GM12878 (cell line): Measurements from ENCODE around the gene ZNF581. TPM values are rescaled to one million over a fixed set of nuclear protein-coding genes. Genes with fewer than 3 reads are reported as not detected.

ENCODE experiments used
- ASH2L ChIP-seq: fragments of 300-600, 200-600 bp; sonication (generic); IDR thresholded peaks from 2 replicates; pipeline ENCODE4 v1.6.1; 2017; ENCODE audit warnings: low read depth, mild to moderate bottlenecking, borderline replicate concordance
- BMI1 ChIP-seq: fragments of 450-650 bp; IDR thresholded peaks from 2 replicates; pipeline ENCODE4 v1.6.1; 2016; ENCODE audit warnings: mild to moderate bottlenecking, moderate library complexity, borderline replicate concordance
- CBX3 ChIP-seq: fragments of 200-600 bp; sonication (generic); IDR thresholded peaks from 2 replicates; pipeline ENCODE4 v1.6.1; 2016; ENCODE audit warnings: low read depth, borderline replicate concordance
- CHD2 ChIP-seq: IDR thresholded peaks from 2 replicates; pipeline ENCODE4 v1.6.1; 2011; ENCODE audit warnings: low read depth, low read length, improper control_type of control experiment, borderline replicate concordance
- CREB1 ChIP-seq: IDR thresholded peaks from 2 replicates; pipeline ENCODE4 v1.6.1; 2012; ENCODE audit warnings: low read depth, mild to moderate bottlenecking, inconsistent platforms
- ELK1 ChIP-seq: IDR thresholded peaks from 2 replicates; pipeline ENCODE4 v1.6.1; 2012; ENCODE audit warnings: low read depth, low read length, improper control_type of control experiment
- GABPA ChIP-seq: IDR thresholded peaks from 2 replicates; pipeline ENCODE4 v1.6.1; 2014; ENCODE audit warnings: antibody characterized with exemption, low read depth, mild to moderate bottlenecking, inconsistent platforms
- HDAC2 ChIP-seq: fragments of 200-600 bp; sonication (generic); IDR thresholded peaks from 2 replicates; pipeline ENCODE4 v1.6.1; 2017
- IKZF1 ChIP-seq: fragments of 450-650 bp; conservative IDR thresholded peaks from 2 replicates; pipeline ENCODE4 v1.6.1; 2017; ENCODE audit warnings: antibody characterized with exemption, mild to moderate bottlenecking
- LARP7 ChIP-seq: fragments of 450-650 bp; IDR thresholded peaks from 2 replicates; pipeline ENCODE4 v1.6.1; 2017; ENCODE audit warnings: mild to moderate bottlenecking
- NFYB ChIP-seq: IDR thresholded peaks from 2 replicates; pipeline ENCODE4 v1.6.1; 2011; ENCODE audit warnings: low read depth, mild to moderate bottlenecking, low read length, improper control_type of control experiment, moderate library complexity; ENCODE audit not compliant: insufficient read depth
- NKRF ChIP-seq: fragments of 450-650 bp; conservative IDR thresholded peaks from 2 replicates; pipeline ENCODE4 v1.6.1; 2017; ENCODE audit warnings: mild to moderate bottlenecking, moderate library complexity
- PBX3 ChIP-seq: IDR thresholded peaks from 2 replicates; pipeline ENCODE4 v1.6.1; 2011; ENCODE audit warnings: mild to moderate bottlenecking, low read depth, low read length, moderate library complexity; ENCODE audit not compliant: insufficient replicate concordance
- PML ChIP-seq: IDR thresholded peaks from 2 replicates; pipeline ENCODE4 v1.6.1; 2012; ENCODE audit warnings: low read length, inconsistent platforms
- RAD21 ChIP-seq: IDR thresholded peaks from 2 replicates; pipeline ENCODE4 v1.6.1; 2011; ENCODE audit warnings: mild to moderate bottlenecking, low read depth, low read length, moderate library complexity; ENCODE audit not compliant: insufficient read depth
- SMAD1 ChIP-seq: fragments of 450-650 bp; IDR thresholded peaks from 2 replicates; pipeline ENCODE4 v1.6.1; 2018; ENCODE audit warnings: mild to moderate bottlenecking, low read depth; ENCODE audit not compliant: partially characterized antibody
- SP1 ChIP-seq: IDR thresholded peaks from one replicate; pipeline ENCODE4 v1.6.1; 2011; ENCODE audit warnings: low read depth, low read length
- SUPT20H ChIP-seq: IDR thresholded peaks from 2 replicates; pipeline ENCODE4 v1.6.1; 2011; ENCODE audit warnings: low read depth, mild to moderate bottlenecking, low read length, moderate library complexity, borderline replicate concordance; ENCODE audit not compliant: control insufficient read depth
- TAF1 ChIP-seq: IDR thresholded peaks from 2 replicates; pipeline ENCODE4 v1.6.1; 2011; ENCODE audit warnings: mild to moderate bottlenecking, low read depth, low read length, borderline replicate concordance
- TCF3 ChIP-seq: IDR thresholded peaks from 2 replicates; pipeline ENCODE4 v1.6.1; 2012; ENCODE audit warnings: low read depth, mild to moderate bottlenecking, low read length, borderline replicate concordance; ENCODE audit not compliant: insufficient read depth
- USF1 ChIP-seq: IDR thresholded peaks from 2 replicates; pipeline ENCODE4 v1.6.1; 2011; ENCODE audit warnings: borderline replicate concordance, low read depth, mild to moderate bottlenecking, moderate library complexity, mixed read lengths, low read length; ENCODE audit not compliant: insufficient read depth; ENCODE audit errors: extremely low read length
- ZBTB40 ChIP-seq: fragments of 450-650 bp; IDR thresholded peaks from 2 replicates; pipeline ENCODE4 v1.6.1; 2016; ENCODE audit warnings: mild to moderate bottlenecking, moderate library complexity, borderline replicate concordance
- polyA plus RNA-seq, 11 experiments: library from polyadenylated mRNA; depleted of rRNA in 4 of 11; unstranded in 6 of 11; stranded (reverse) in 5 of 11; fragments of >200 nt; fragmentation: Nextera tagmentation in 4 of 11; fragmentation: Illumina TruSeq in 1 of 11; extraction: Ambion mirVana in 4 of 11; extraction: Trizol in 1 of 11; gene quantifications; 1 replicate in 1 of 11; 2 replicates in 10 of 11; pipeline versions ENCODE4 v1.2.1 to v1.2.3, GENCODE V29; 2011 to 2016; ENCODE audit warnings: inconsistent platforms in 2 of 11, missing spikeins in 2 of 11, low read depth in 1 of 11
- total RNA-seq, 4 experiments: library from RNA; depleted of rRNA in 3 of 4; stranded (reverse); fragments of >200 nt in 3 of 4; fragmentation: Illumina TruSeq in 1 of 4; extraction: Trizol in 1 of 4; gene quantifications; 2 replicates each; pipeline versions ENCODE4 v1.2.1 to v1.2.3, GENCODE V29; 2013 to 2021

Gene ZNF581
- total and polyA plus RNA-seq, 10 of the 15 experiments (the other 5 are each of a cell fraction or from before 2014, with no cell fraction given), result 4.7 to 45.4 (median 22.2) TPM

GRCh38 chr19:55605207-55605636 lies 38.2 kb upstream of the ZNF581 start (continued):
- TF ChIP-seq NKRF, result no peak
- peak; percentile 44; the same call in 1 of the 2 replicates for TF ChIP-seq CREB1
- peak; percentile 61 for TF ChIP-seq SP1
- no peak for TF ChIP-seq CBX3
- TF ChIP-seq LARP7, result no peak
- 0 out of 2 replicates have a peak, but pooled peaks have one; percentile 9 for TF ChIP-seq TCF3
- 0 out of 2 replicates have a peak, but pooled peaks have one; percentile 46 for TF ChIP-seq CHD2
- no peak for TF ChIP-seq HDAC2
- peak; percentile 78 for TF ChIP-seq ZBTB40
- TF ChIP-seq SUPT20H, result no peak
- TF ChIP-seq IKZF1, result peak; percentile 64; the same call in 1 of the 2 replicates
- no peak for TF ChIP-seq PML
- no peak for TF ChIP-seq BMI1
- no peak for TF ChIP-seq USF1
- TF ChIP-seq RAD21, result no peak
- TF ChIP-seq PBX3, result no peak
- TF ChIP-seq ASH2L, result no peak
- TF ChIP-seq GABPA, result peak; percentile 81
- peak; percentile 51; the same call in 1 of the 2 replicates for TF ChIP-seq ELK1
- TF ChIP-seq TAF1, result no peak
- 0 out of 2 replicates have a peak, but pooled peaks have one; percentile 25 for TF ChIP-seq NFYB
- no peak for TF ChIP-seq SMAD1
